Measurements from ENCODE around the gene NFX1. TPM values are rescaled to one million over a fixed set of nuclear protein-coding genes. Genes with fewer than 3 reads are reported as not detected.
"Not testable (repeated sequence)": the region's sequence is repeated elsewhere in the genome, so short reads cannot be mapped to it uniquely, and the experiment has no call there.

NFX1 gene
- total RNA-seq, 3 donors from 2014 or later = 36.3 to 45.5 (median 38.3) TPM

DNA sequence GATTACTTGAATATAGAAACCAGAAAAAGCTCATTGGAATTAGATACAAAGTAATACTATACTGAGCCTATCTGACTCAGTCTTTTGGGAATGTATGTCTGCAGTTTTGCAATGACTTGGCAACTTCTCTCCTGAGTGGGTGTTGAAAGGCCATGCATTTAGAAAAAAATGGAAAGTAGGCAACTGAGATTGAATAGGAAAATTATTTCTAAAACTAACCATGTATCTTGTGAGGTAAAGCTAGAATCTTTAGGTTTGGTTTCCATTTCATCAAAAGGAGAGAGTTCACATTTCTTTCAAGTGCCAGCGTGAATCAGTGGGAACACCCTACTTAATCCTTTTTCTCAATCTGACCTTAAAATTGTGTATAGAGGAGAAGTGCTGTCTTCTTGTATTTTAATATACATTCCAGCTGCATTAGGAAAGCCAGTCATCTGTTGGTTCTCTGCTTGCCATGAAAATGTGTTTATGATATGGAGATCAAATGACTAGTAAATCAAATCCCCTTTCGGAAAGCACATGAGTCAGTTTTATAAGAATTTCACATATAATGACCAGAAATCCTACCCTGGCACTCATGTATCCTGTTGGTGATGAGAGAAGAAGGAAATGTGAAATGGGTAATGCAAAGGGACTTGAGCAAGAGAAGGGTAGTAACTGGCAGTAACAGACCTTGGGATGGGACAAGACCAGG, 30.4 kb downstream of the NFX1 start:
- Histone ChIP-seq H3K36me3 (no peaks in the 10 kb centered on the region), H3K27me3 (no peaks in the 10 kb centered on the region), H3K4me3 (no peak overlapping the region), H3K9me3 (no peaks in the 10 kb centered on the region), H3K27ac (peak overlapping the region in 1 of 2 donors; percentile 43), H3K4me1 (no peaks in the 10 kb centered on the region)
- TF ChIP-seq POLR2AphosphoS5 (IDR thresholded peaks at IDR 0.05) (no peak), POLR2A (IDR thresholded peaks at IDR 0.05) (no peak)
- TF ChIP-seq, protein P1, sequence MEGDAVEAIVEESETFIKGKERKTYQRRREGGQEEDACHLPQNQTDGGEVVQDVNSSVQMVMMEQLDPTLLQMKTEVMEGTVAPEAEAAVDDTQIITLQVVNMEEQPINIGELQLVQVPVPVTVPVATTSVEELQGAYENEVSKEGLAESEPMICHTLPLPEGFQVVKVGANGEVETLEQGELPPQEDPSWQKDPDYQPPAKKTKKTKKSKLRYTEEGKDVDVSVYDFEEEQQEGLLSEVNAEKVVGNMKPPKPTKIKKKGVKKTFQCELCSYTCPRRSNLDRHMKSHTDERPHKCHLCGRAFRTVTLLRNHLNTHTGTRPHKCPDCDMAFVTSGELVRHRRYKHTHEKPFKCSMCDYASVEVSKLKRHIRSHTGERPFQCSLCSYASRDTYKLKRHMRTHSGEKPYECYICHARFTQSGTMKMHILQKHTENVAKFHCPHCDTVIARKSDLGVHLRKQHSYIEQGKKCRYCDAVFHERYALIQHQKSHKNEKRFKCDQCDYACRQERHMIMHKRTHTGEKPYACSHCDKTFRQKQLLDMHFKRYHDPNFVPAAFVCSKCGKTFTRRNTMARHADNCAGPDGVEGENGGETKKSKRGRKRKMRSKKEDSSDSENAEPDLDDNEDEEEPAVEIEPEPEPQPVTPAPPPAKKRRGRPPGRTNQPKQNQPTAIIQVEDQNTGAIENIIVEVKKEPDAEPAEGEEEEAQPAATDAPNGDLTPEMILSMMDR (IDR thresholded peaks at IDR 0.05) = no peak
- no peak for DNase-seq (ENCODE audit: low spot score in 2 of 2)
- intact Hi-C loops (cut with DNase I; ENCODE audit: low total_unique reads) = no loop called here

DNA sequence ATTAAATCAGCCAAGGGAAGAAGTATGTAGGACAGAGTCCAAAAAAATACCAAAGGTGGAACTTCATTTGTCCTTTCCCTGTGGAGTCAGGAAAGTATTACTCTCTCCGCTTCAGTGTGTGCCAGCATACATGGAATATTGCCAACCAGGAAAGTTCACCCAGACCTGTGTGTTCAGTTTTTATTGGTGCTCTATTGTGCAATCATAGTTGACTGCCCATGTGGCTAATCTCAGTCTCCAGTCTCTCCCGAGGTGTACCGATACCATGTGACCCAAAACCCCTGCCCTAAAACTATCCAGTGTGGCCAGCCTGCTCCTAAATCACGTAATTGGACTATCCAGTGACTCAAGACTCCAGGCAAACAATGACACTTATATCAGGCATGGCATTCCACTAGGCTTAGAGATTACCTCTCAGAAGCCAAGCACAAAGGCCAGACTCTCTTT, 38.8 kb downstream of the NFX1 start:
- intact Hi-C loops (cut with DNase I; ENCODE audit: low total_unique reads) = no loop called here
- Histone ChIP-seq H3K27ac (peak overlapping the region; percentile 83 to 88), H3K9me3 (no peaks in the 10 kb centered on the region), H3K36me3 (no peaks in the 10 kb centered on the region), H3K4me1 (peaks cover 0 to 8% of the 10 kb centered on the region in 2 donors), H3K27me3 (no peaks in the 10 kb centered on the region), H3K4me3 (no peak overlapping the region)
- peak in 2 of 3 donors; percentile 63 to 75 for TF ChIP-seq POLR2AphosphoS5 (IDR thresholded peaks at IDR 0.05)
- no peak for TF ChIP-seq POLR2A (IDR thresholded peaks at IDR 0.05)
- TF ChIP-seq, protein P1 (IDR thresholded peaks at IDR 0.05) = no peak
- peak; percentile 69 to 89 for DNase-seq (ENCODE audit: low spot score in 2 of 2)

GRCh38 chr9:33329979-33330378, 39.7 kb downstream of the NFX1 start:
- Histone ChIP-seq H3K9me3 (no peaks in the 10 kb centered on the region), H3K4me1 (peaks cover 0 to 8% of the 10 kb centered on the region in 2 donors), H3K36me3 (no peaks in the 10 kb centered on the region), H3K27me3 (no peaks in the 10 kb centered on the region), H3K4me3 (no peak overlapping the region), H3K27ac (peak overlapping the region; percentile 83 to 88)
- no peak for TF ChIP-seq POLR2A (IDR thresholded peaks at IDR 0.05)
- TF ChIP-seq POLR2AphosphoS5 (IDR thresholded peaks at IDR 0.05) = no peak
- TF ChIP-seq, protein P1 (IDR thresholded peaks at IDR 0.05) = no peak
- intact Hi-C loops (cut with DNase I; ENCODE audit: low total_unique reads) = no loop called here
- DNase-seq (ENCODE audit: low spot score in 2 of 2) = no peak

GRCh38 chr9:33331377-33331891, 41.1 kb downstream of the NFX1 start:
- intact Hi-C loops (cut with DNase I; ENCODE audit: low total_unique reads) = no loop called here
- Histone ChIP-seq H3K4me3 (no peak overlapping the region), H3K4me1 (peaks cover 0 to 8% of the 10 kb centered on the region in 2 donors), H3K27ac (no peak overlapping the region), H3K9me3 (no peaks in the 10 kb centered on the region), H3K36me3 (no peaks in the 10 kb centered on the region), H3K27me3 (no peaks in the 10 kb centered on the region)
- TF ChIP-seq POLR2A (IDR thresholded peaks at IDR 0.05) = no peak
- TF ChIP-seq, protein P1 (IDR thresholded peaks at IDR 0.05) = no peak
- TF ChIP-seq POLR2AphosphoS5 (IDR thresholded peaks at IDR 0.05) = no peak
- no peak for DNase-seq (ENCODE audit: low spot score in 2 of 2)

DNA sequence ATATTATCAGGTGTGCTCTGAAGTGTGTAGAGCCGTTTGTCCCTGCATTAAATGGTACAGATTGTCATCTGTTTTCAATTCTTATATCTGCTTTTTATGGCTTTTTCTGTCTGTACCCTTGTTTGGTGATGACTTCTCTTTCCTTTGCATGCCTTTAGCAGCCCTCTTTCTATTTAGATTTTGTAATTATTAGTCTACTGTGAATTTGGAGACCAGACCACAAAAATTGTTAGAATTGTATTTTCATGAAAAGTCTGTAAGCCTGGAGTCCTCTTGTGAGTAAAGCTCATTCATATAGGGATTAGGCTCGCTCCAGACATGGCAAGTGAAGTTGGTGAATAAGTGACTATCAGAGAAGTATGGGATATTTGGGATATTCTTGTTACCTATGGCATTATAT, 41.7 kb downstream of the NFX1 start:
- H3K27me3 ChIP-seq = no peaks in the 10 kb centered on the region
- intact Hi-C loops (cut with DNase I; ENCODE audit: low total_unique reads) = no loop called here
- no peak overlapping the region for H3K27ac ChIP-seq
- H3K36me3 ChIP-seq = no peaks in the 10 kb centered on the region
- no peaks in the 10 kb centered on the region for H3K9me3 ChIP-seq
- no peak for DNase-seq (ENCODE audit: low spot score in 2 of 2)
- peaks cover 0 to 8% of the 10 kb centered on the region in 2 donors for H3K4me1 ChIP-seq
- TF ChIP-seq POLR2A (IDR thresholded peaks at IDR 0.05) (no peak), POLR2AphosphoS5 (IDR thresholded peaks at IDR 0.05) (no peak)
- TF ChIP-seq, protein P1 (IDR thresholded peaks at IDR 0.05) = no peak
- no peak overlapping the region for H3K4me3 ChIP-seq

GRCh38 chr9:33332956-33333355, 42.6 kb downstream of the NFX1 start:
- H3K4me3 ChIP-seq; H3K27me3 ChIP-seq; H3K4me1 ChIP-seq; H3K27ac ChIP-seq; H3K36me3 ChIP-seq; H3K9me3 ChIP-seq; DNase-seq (ENCODE audit: low spot score in 2 of 2); intact Hi-C loops (cut with DNase I; ENCODE audit: low total_unique reads): not testable (repeated sequence)

Data from breast epithelium (tissue), 4 donors.